Measurements from ENCODE around the gene HOXA10. TPM values are rescaled to one million over a fixed set of nuclear protein-coding genes. Genes with fewer than 3 reads are reported as not detected.

Gene HOXA10
- total RNA-seq, 1 donor from 2014 or later, result not detected

GRCh38 chr7:27184337-27185012 is 10.4 kb upstream of the HOXA10 start:
- H3K9me3 ChIP-seq (replicated peaks), result no peaks in the 10 kb centered on the region
- intact Hi-C loops (cut with micrococcal nuclease), result no loop called here
- H3K36me3 ChIP-seq, result no peaks in the 10 kb centered on the region
- H3K4me1 ChIP-seq, result peaks cover 58% of the 10 kb centered on the region
- DNase-seq, result no peak
- H3K27ac ChIP-seq (replicated peaks), result no peak overlapping the region
- TF ChIP-seq, protein P1, sequence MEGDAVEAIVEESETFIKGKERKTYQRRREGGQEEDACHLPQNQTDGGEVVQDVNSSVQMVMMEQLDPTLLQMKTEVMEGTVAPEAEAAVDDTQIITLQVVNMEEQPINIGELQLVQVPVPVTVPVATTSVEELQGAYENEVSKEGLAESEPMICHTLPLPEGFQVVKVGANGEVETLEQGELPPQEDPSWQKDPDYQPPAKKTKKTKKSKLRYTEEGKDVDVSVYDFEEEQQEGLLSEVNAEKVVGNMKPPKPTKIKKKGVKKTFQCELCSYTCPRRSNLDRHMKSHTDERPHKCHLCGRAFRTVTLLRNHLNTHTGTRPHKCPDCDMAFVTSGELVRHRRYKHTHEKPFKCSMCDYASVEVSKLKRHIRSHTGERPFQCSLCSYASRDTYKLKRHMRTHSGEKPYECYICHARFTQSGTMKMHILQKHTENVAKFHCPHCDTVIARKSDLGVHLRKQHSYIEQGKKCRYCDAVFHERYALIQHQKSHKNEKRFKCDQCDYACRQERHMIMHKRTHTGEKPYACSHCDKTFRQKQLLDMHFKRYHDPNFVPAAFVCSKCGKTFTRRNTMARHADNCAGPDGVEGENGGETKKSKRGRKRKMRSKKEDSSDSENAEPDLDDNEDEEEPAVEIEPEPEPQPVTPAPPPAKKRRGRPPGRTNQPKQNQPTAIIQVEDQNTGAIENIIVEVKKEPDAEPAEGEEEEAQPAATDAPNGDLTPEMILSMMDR (IDR thresholded peaks at IDR 0.05; ENCODE audit: borderline replicate concordance), result no peak
- H3K27me3 ChIP-seq (ENCODE audit: low read depth), result peaks cover 100% of the 10 kb centered on the region
- H3K4me3 ChIP-seq, result peak overlapping the region; percentile 59

DNA sequence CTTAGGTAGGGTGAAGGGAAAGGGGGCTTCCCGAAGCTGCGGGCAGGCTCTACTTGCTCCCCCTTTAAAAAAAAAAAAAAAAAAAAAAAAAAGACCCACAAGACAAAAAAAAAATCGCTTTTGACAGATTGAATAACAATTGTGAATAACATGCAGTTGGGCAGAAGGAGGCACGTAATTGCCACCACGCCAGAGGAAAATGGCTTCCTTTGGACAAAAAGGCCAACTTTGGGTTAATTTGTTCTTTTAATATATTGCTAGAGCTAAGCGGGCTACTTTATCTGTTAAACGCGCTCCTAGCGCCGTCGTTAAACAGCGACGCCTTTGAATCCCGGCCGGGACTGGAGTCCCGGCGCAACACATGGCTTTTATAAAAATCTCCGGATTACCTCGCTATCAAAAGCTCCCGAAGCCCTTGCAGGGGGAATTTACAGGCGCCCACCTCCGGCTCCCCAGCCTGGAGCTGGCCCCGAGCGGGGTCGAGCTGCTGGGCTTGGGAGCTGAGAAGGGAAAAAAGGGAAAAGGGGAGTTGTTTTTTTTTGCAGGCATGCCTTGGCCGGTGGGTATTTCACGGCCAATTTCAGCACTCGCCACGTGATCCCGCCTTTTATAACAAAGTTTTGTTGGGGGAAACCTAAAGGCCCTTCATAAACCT is 9.7 kb upstream of the HOXA10 start:
- H3K4me1 ChIP-seq, result peaks cover 54% of the 10 kb centered on the region
- DNase-seq, result no peak
- peaks cover 100% of the 10 kb centered on the region for H3K27me3 ChIP-seq (ENCODE audit: low read depth)
- H3K4me3 ChIP-seq, result peak overlapping the region; percentile 59
- no peaks in the 10 kb centered on the region for H3K9me3 ChIP-seq (replicated peaks)
- intact Hi-C loops (cut with micrococcal nuclease), result no loop called here
- H3K27ac ChIP-seq (replicated peaks), result no peak overlapping the region
- H3K36me3 ChIP-seq, result no peaks in the 10 kb centered on the region
- TF ChIP-seq, protein P1 (IDR thresholded peaks at IDR 0.05; ENCODE audit: borderline replicate concordance), result no peak

DNA sequence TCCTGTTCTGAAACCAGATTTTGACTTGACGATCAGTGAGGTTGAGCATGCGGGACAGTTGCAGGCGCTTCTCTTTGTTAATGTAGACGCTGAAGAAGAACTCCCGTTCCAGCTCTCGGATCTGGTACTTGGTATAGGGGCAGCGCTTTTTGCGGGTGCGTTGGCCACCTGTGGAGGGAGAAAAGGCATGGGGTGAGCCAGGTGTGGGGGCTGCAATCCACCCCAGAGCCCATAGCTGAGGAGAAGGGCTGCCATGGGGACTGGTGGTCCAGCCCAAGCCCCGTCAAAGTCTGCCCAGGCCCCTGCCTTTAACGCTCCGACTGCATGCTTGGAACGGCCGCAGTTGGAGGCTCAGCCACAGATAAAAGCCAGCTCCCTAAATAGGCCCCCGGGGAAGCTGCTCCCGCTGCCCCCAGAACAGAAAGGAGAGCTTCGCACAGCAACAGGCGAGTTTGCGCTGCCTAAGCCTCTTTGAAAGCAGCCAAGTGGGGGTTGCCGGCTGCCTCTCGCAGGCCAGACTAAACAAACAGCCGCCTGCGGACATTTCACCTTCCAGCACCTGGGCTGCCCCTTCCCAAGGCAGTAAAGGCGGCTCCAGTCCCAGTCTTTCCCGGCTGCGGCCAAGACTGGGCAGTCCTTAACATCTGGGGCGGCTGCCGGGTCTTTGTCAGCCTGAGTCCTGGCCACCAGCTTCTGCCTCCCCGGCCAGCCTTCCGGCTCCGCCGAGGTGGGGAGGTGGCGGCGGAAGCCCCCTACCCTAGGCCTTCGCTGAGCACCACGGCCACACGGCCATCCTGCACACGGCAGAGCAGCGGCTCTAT is 9.0 kb upstream of the HOXA10 start:
- Histone ChIP-seq H3K4me1 (peaks cover 47% of the 10 kb centered on the region), H3K9me3 (replicated peaks) (no peaks in the 10 kb centered on the region), H3K27ac (replicated peaks) (no peak overlapping the region), H3K27me3 (ENCODE audit: low read depth) (peaks cover 100% of the 10 kb centered on the region), H3K36me3 (no peaks in the 10 kb centered on the region), H3K4me3 (peak overlapping the region; percentile 59)
- TF ChIP-seq, protein P1 (IDR thresholded peaks at IDR 0.05; ENCODE audit: borderline replicate concordance), result no peak
- intact Hi-C loops (cut with micrococcal nuclease), result no loop called here
- DNase-seq, result no peak

DNA sequence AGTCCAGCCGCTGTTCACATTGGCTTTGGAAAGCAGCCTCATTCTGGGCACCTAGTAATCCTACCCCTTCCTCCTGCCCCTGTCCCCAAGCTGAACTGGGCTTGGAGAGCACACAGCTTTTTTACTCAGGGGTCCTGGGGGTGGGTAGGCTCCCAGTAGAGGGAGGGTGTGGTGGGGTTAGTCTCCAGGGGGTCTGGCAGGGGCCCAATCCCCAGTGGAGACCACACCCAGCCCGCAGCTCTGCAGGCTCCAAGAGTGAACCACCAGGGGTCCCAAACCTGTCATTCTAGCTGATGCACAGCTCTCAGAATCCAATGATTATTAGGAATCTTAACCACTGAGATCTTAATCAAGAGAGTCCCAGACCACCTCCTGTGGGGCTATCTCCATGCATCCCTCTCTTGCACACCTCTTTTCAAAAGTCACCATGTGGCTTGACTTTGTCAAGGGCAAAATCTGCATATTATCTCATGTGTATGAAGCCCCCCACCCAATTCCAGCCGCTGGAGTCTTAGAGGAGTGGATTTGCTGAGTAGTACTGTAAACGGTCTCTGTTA is 8.2 kb upstream of the HOXA10 start:
- H3K9me3 ChIP-seq (replicated peaks), result no peaks in the 10 kb centered on the region
- peaks cover 100% of the 10 kb centered on the region for H3K27me3 ChIP-seq (ENCODE audit: low read depth)
- H3K4me1 ChIP-seq, result peaks cover 40% of the 10 kb centered on the region
- H3K27ac ChIP-seq (replicated peaks), result no peak overlapping the region
- TF ChIP-seq, protein P1 (IDR thresholded peaks at IDR 0.05; ENCODE audit: borderline replicate concordance), result no peak
- intact Hi-C loops (cut with micrococcal nuclease), result no loop called here
- no peak for DNase-seq
- no peaks in the 10 kb centered on the region for H3K36me3 ChIP-seq
- no peak overlapping the region for H3K4me3 ChIP-seq

- H3K27ac ChIP-seq (replicated peaks), result no peak overlapping the region
- H3K4me1 ChIP-seq, result peaks cover 40% of the 10 kb centered on the region
- TF ChIP-seq, protein P1 (IDR thresholded peaks at IDR 0.05; ENCODE audit: borderline replicate concordance), result no peak
- intact Hi-C loops (cut with micrococcal nuclease), result no loop called here
- H3K9me3 ChIP-seq (replicated peaks), result no peaks in the 10 kb centered on the region
- no peak for DNase-seq
- peaks cover 100% of the 10 kb centered on the region for H3K27me3 ChIP-seq (ENCODE audit: low read depth)
- no peaks in the 10 kb centered on the region for H3K36me3 ChIP-seq
- H3K4me3 ChIP-seq, result no peak overlapping the region
These were observed 7.7 kb upstream of the HOXA10 start for GRCh38 chr7:27181795-27182275.
